HEK293 (cell line): ENCODE results near the gene KCTD19.
A peak's percentile ranks its signal among the peaks of the same experiment; 100 is the strongest.

Experiments
- GLIS2 ChIP-seq: fragments of 450-650 bp; formaldehyde crosslinking; IDR thresholded peaks from 2 replicates; pipeline ENCODE4 v1.5.1; 2016; ENCODE audit warnings: missing biosample characterization, missing genetic modification characterization
- IKZF3 ChIP-seq: fragments of 450-650 bp; IDR thresholded peaks from 2 replicates; pipeline ENCODE4 v1.5.0; 2018; ENCODE audit warnings: missing biosample characterization, mild to moderate bottlenecking, missing genetic modification characterization, moderate library complexity
- KLF9 ChIP-seq: fragments of 450-650 bp; formaldehyde crosslinking; IDR thresholded peaks from 2 replicates; pipeline ENCODE4 v1.5.1; 2016; ENCODE audit warnings: missing biosample characterization, missing genetic modification characterization, low read depth
- OVOL3 ChIP-seq: fragments of 450-650 bp; formaldehyde crosslinking; IDR thresholded peaks from 2 replicates; pipeline ENCODE4 v1.5.1; 2016; ENCODE audit warnings: missing biosample characterization, missing genetic modification characterization
- SP3 ChIP-seq: fragments of 450-650 bp; formaldehyde crosslinking; IDR thresholded peaks from 2 replicates; pipeline ENCODE4 v1.5.1; 2016; ENCODE audit warnings: missing biosample characterization, missing genetic modification characterization
- TCF7L2 ChIP-seq: IDR thresholded peaks from 2 replicates; pipeline ENCODE4 v1.6.1; 2011; ENCODE audit warnings: low read depth, mild to moderate bottlenecking, inconsistent platforms, low read length, moderate library complexity, borderline replicate concordance
- ZBTB10 ChIP-seq: fragments of 450-650 bp; formaldehyde crosslinking; IDR thresholded peaks from 2 replicates; pipeline ENCODE4 v1.5.1; 2016; ENCODE audit warnings: missing biosample characterization, missing genetic modification characterization
- ZBTB7A ChIP-seq: fragments of 450-650 bp; formaldehyde crosslinking; IDR thresholded peaks from 2 replicates; pipeline ENCODE4 v1.5.1; 2016; ENCODE audit warnings: low read depth, missing biosample characterization, missing genetic modification characterization
- ZNF155 ChIP-seq: fragments of 450-650 bp; formaldehyde crosslinking; IDR thresholded peaks from 2 replicates; pipeline ENCODE4 v1.5.1; 2016; ENCODE audit warnings: missing biosample characterization, missing genetic modification characterization
- ZNF175 ChIP-seq: fragments of 450-650 bp; formaldehyde crosslinking; IDR thresholded peaks from 2 replicates; pipeline ENCODE4 v1.5.1; 2016; ENCODE audit warnings: missing biosample characterization, missing genetic modification characterization
- ZNF2 ChIP-seq: fragments of 450-650 bp; formaldehyde crosslinking; IDR thresholded peaks from 2 replicates; pipeline ENCODE4 v1.5.1; 2016; ENCODE audit warnings: missing biosample characterization, missing genetic modification characterization
- ZNF335 ChIP-seq: fragments of 450-650 bp; formaldehyde crosslinking; conservative IDR thresholded peaks from 2 replicates; pipeline ENCODE4 v1.5.1; 2016; ENCODE audit warnings: missing biosample characterization, missing genetic modification characterization
- ZNF398 ChIP-seq: fragments of 450-650 bp; formaldehyde crosslinking; IDR thresholded peaks from 2 replicates; pipeline ENCODE4 v1.5.1; 2017; ENCODE audit warnings: missing biosample characterization, missing genetic modification characterization
- ZNF600 ChIP-seq: fragments of 450-650 bp; formaldehyde crosslinking; IDR thresholded peaks from 2 replicates; pipeline ENCODE4 v1.5.1; 2016; ENCODE audit warnings: missing biosample characterization, missing genetic modification characterization
- ZNF658 ChIP-seq: fragments of 450-650 bp; formaldehyde crosslinking; IDR thresholded peaks from 2 replicates; pipeline ENCODE4; 2016; ENCODE audit warnings: missing biosample characterization, missing genetic modification characterization
- ZNF747 ChIP-seq: fragments of 450-650 bp; formaldehyde crosslinking; IDR thresholded peaks from 2 replicates; pipeline ENCODE4 v1.5.1; 2016; ENCODE audit warnings: missing biosample characterization, missing genetic modification characterization
- ZNF76 ChIP-seq: fragments of 450-650 bp; formaldehyde crosslinking; IDR thresholded peaks from 2 replicates; pipeline ENCODE4; 2016; ENCODE audit warnings: low read depth, missing biosample characterization, missing genetic modification characterization, borderline replicate concordance
- TF ChIP-seq, protein P1 (sequence below): sonication (generic); formaldehyde crosslinking; IDR thresholded peaks from 2 replicates; pipeline ENCODE4 v1.8.1; 2022; ENCODE audit warnings: mild to moderate bottlenecking, moderate library complexity, missing genetic modification reagents
- TF ChIP-seq, protein P2 (sequence below): fragments of 450-650 bp; formaldehyde crosslinking; IDR thresholded peaks from 2 replicates; pipeline ENCODE4 v1.5.1; 2016; ENCODE audit warnings: missing biosample characterization, missing genetic modification characterization, low read depth
- TF ChIP-seq, protein P3 (sequence below): fragments of 450-650 bp; formaldehyde crosslinking; IDR thresholded peaks from 2 replicates; pipeline ENCODE4 v1.5.1; 2016; ENCODE audit warnings: missing biosample characterization, missing genetic modification characterization, borderline replicate concordance
- TF ChIP-seq, protein P4 (sequence below): fragments of 450-650 bp; formaldehyde crosslinking; IDR thresholded peaks from 2 replicates; pipeline ENCODE4 v1.5.1; 2016; ENCODE audit warnings: missing biosample characterization, missing genetic modification characterization

The KCTD19 gene

GRCh38 chr16:67326472-67327309 lies at the start of gene KCTD19, which contains the start of gene LRRC36 (continued):
- TF ChIP-seq ZBTB10 (tag by site-specific recombination): no peak
- TF ChIP-seq, protein P1, sequence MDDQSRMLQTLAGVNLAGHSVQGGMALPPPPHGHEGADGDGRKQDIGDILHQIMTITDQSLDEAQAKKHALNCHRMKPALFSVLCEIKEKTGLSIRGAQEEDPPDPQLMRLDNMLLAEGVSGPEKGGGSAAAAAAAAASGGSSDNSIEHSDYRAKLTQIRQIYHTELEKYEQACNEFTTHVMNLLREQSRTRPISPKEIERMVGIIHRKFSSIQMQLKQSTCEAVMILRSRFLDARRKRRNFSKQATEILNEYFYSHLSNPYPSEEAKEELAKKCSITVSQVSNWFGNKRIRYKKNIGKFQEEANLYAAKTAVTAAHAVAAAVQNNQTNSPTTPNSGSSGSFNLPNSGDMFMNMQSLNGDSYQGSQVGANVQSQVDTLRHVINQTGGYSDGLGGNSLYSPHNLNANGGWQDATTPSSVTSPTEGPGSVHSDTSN (CRISPR knock-in tag): peak; percentile 74; the same call in 1 of the 2 replicates
- TF ChIP-seq ZNF658 (tag by site-specific recombination): no peak
- TF ChIP-seq TCF7L2: no peak
- TF ChIP-seq ZBTB7A (tag by site-specific recombination): no peak
- peak; percentile 71 for TF ChIP-seq ZNF600 (tag by site-specific recombination)
- TF ChIP-seq ZNF2 (tag by site-specific recombination): peak; percentile 93
- peak; percentile 20; the same call in 1 of the 2 replicates for TF ChIP-seq ZNF76 (tag by site-specific recombination)
- TF ChIP-seq, protein P2, sequence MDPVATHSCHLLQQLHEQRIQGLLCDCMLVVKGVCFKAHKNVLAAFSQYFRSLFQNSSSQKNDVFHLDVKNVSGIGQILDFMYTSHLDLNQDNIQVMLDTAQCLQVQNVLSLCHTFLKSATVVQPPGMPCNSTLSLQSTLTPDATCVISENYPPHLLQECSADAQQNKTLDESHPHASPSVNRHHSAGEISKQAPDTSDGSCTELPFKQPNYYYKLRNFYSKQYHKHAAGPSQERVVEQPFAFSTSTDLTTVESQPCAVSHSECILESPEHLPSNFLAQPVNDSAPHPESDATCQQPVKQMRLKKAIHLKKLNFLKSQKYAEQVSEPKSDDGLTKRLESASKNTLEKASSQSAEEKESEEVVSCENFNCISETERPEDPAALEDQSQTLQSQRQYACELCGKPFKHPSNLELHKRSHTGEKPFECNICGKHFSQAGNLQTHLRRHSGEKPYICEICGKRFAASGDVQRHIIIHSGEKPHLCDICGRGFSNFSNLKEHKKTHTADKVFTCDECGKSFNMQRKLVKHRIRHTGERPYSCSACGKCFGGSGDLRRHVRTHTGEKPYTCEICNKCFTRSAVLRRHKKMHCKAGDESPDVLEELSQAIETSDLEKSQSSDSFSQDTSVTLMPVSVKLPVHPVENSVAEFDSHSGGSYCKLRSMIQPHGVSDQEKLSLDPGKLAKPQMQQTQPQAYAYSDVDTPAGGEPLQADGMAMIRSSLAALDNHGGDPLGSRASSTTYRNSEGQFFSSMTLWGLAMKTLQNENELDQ (tag by site-specific recombination): no peak
- peak; percentile 53; the same call in 1 of the 2 replicates for TF ChIP-seq GLIS2
- peak; percentile 44; the same call in 1 of the 2 replicates for TF ChIP-seq ZNF398 (tag by site-specific recombination)
- peak; percentile 61 for TF ChIP-seq KLF9 (tag by site-specific recombination)
- TF ChIP-seq OVOL3 (tag by site-specific recombination): 0 out of 2 replicates have a peak, but pooled peaks have one; percentile 47
- TF ChIP-seq, protein P3, sequence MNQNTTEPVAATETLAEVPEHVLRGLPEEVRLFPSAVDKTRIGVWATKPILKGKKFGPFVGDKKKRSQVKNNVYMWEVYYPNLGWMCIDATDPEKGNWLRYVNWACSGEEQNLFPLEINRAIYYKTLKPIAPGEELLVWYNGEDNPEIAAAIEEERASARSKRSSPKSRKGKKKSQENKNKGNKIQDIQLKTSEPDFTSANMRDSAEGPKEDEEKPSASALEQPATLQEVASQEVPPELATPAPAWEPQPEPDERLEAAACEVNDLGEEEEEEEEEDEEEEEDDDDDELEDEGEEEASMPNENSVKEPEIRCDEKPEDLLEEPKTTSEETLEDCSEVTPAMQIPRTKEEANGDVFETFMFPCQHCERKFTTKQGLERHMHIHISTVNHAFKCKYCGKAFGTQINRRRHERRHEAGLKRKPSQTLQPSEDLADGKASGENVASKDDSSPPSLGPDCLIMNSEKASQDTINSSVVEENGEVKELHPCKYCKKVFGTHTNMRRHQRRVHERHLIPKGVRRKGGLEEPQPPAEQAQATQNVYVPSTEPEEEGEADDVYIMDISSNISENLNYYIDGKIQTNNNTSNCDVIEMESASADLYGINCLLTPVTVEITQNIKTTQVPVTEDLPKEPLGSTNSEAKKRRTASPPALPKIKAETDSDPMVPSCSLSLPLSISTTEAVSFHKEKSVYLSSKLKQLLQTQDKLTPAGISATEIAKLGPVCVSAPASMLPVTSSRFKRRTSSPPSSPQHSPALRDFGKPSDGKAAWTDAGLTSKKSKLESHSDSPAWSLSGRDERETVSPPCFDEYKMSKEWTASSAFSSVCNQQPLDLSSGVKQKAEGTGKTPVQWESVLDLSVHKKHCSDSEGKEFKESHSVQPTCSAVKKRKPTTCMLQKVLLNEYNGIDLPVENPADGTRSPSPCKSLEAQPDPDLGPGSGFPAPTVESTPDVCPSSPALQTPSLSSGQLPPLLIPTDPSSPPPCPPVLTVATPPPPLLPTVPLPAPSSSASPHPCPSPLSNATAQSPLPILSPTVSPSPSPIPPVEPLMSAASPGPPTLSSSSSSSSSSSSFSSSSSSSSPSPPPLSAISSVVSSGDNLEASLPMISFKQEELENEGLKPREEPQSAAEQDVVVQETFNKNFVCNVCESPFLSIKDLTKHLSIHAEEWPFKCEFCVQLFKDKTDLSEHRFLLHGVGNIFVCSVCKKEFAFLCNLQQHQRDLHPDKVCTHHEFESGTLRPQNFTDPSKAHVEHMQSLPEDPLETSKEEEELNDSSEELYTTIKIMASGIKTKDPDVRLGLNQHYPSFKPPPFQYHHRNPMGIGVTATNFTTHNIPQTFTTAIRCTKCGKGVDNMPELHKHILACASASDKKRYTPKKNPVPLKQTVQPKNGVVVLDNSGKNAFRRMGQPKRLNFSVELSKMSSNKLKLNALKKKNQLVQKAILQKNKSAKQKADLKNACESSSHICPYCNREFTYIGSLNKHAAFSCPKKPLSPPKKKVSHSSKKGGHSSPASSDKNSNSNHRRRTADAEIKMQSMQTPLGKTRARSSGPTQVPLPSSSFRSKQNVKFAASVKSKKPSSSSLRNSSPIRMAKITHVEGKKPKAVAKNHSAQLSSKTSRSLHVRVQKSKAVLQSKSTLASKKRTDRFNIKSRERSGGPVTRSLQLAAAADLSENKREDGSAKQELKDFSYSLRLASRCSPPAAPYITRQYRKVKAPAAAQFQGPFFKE (tag by site-specific recombination): 0 out of 2 replicates have a peak, but pooled peaks have one; percentile 28
- no peak for TF ChIP-seq ZNF747 (tag by site-specific recombination)
- no peak for TF ChIP-seq ZNF175
- TF ChIP-seq ZNF155 (tag by site-specific recombination): no peak
- TF ChIP-seq, protein P4, sequence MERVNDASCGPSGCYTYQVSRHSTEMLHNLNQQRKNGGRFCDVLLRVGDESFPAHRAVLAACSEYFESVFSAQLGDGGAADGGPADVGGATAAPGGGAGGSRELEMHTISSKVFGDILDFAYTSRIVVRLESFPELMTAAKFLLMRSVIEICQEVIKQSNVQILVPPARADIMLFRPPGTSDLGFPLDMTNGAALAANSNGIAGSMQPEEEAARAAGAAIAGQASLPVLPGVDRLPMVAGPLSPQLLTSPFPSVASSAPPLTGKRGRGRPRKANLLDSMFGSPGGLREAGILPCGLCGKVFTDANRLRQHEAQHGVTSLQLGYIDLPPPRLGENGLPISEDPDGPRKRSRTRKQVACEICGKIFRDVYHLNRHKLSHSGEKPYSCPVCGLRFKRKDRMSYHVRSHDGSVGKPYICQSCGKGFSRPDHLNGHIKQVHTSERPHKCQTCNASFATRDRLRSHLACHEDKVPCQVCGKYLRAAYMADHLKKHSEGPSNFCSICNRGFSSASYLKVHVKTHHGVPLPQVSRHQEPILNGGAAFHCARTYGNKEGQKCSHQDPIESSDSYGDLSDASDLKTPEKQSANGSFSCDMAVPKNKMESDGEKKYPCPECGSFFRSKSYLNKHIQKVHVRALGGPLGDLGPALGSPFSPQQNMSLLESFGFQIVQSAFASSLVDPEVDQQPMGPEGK (tag by site-specific recombination): peak; percentile 72
- TF ChIP-seq IKZF3: peak; percentile 49
- peak; percentile 65 for TF ChIP-seq SP3 (tag by site-specific recombination)
- 0 out of 2 replicates have a peak, but pooled peaks have one; percentile 30 for TF ChIP-seq ZNF335 (tag by site-specific recombination)
